MCF 10A (cell line): Measurements from ENCODE around the gene DBX2. TPM values are rescaled to one million over a fixed set of nuclear protein-coding genes. Genes with fewer than 3 reads are reported as not detected.
A peak's percentile ranks its signal among the peaks of the same experiment; 100 is the strongest.

ENCODE experiments used
- BruUV-seq: library from RNA; stranded (reverse); fragments of 400-500 nt; replicated peaks from 2 replicates; lab custom pipeline; 2021; lab: Mats Ljungman, UMichigan
- CTCF ChIA-PET: fragments of 300-600 bp; sonication (Branson Sonifier 250); formaldehyde crosslinking; extraction: SDS; loops from one replicate; lab custom pipeline; 2021; ENCODE audit warnings: antibody characterized with exemption, inconsistent platforms; lab: Yijun Ruan, JAX
- POLR2A ChIA-PET: fragments of 300-600, 350-650 bp; sonication (Branson Sonifier 250); formaldehyde crosslinking; extraction: SDS; loops from one replicate; lab custom pipeline; 2020; ENCODE audit warnings: antibody characterized with exemption, inconsistent platforms; lab: Yijun Ruan, JAX
- DNase-seq: peaks from one replicate; pipeline ENCODE4 v3.0.0-alpha.2; 2018; ENCODE audit not compliant: unreplicated experiment
- H3K27ac Mint-ChIP-seq: one replicate; pipeline ENCODE4 v1.8.0; 2022; ENCODE audit warnings: mild to moderate bottlenecking, low read depth, mixed read lengths; ENCODE audit not compliant: unreplicated experiment
- H3K27me3 Mint-ChIP-seq: one replicate; pipeline ENCODE4 v1.8.0; 2022; ENCODE audit warnings: mixed read lengths; ENCODE audit not compliant: insufficient read depth, unreplicated experiment
- H3K36me3 Mint-ChIP-seq: one replicate; pipeline ENCODE4 v1.8.0; 2022; ENCODE audit warnings: mild to moderate bottlenecking, moderate library complexity, mixed read lengths; ENCODE audit not compliant: insufficient read depth, unreplicated experiment
- H3K4me1 Mint-ChIP-seq: one replicate; pipeline ENCODE4 v1.8.0; 2022; ENCODE audit warnings: mixed read lengths; ENCODE audit not compliant: insufficient read depth, unreplicated experiment
- H3K4me3 Mint-ChIP-seq: one replicate; pipeline ENCODE4 v1.8.0; 2022; ENCODE audit warnings: mild to moderate bottlenecking, moderate library complexity, mixed read lengths; ENCODE audit not compliant: unreplicated experiment
- H3K9me3 Mint-ChIP-seq: one replicate; pipeline ENCODE4 v1.8.0; 2022; ENCODE audit warnings: mixed read lengths; ENCODE audit not compliant: unreplicated experiment
- intact Hi-C: fragments of 100-400 bp; cut with micrococcal nuclease; formaldehyde crosslinking; loops from 2 replicates; pipeline ENCODE4 v1.14.1; 2022
- total RNA-seq: library from RNA; stranded (reverse); gene quantifications from 2 replicates; pipeline ENCODE4 v1.2.3, GENCODE V29; 2022
- TF ChIP-seq, protein P1 (sequence below): fragments of 200-600 bp; IDR thresholded peaks from one replicate; pipeline ENCODE4 v1.8.0; 2022; ENCODE audit warnings: antibody characterized with exemption, mild to moderate bottlenecking; ENCODE audit not compliant: unreplicated experiment

The DBX2 gene
- total RNA-seq, 1 experiment from 2014 or later, result not detected

DNA sequence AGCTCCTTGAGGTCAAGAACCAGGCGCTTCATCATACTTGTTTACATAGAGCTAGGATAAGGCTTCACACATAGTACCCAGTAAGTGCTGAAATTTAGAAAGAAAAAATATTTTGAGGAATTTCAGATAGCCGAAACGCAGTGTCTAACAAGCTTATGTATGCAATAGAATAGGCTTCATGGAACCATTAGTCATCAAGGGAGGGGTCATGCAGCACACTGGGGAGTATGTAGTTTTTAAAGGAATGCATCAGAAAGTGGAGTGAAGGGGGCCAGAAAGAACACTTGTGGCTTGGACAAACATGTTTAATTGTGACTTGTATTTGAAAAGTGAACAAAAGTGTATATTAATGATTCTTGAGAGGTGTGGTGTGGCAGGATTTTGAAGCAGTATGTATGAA, 38.1 kb downstream of the DBX2 start:
- no peak for DNase-seq
- Mint-ChIP-seq H3K36me3 (no peaks in the 10 kb centered on the region), H3K27me3 (peaks cover 41% of the 10 kb centered on the region), H3K4me3 (no peak overlapping the region), H3K27ac (no peak overlapping the region), H3K9me3 (no peaks in the 10 kb centered on the region), H3K4me1 (peaks cover 5% of the 10 kb centered on the region)
- ChIA-PET POLR2A (no interaction called here), CTCF (no interaction called here)
- TF ChIP-seq, protein P1, sequence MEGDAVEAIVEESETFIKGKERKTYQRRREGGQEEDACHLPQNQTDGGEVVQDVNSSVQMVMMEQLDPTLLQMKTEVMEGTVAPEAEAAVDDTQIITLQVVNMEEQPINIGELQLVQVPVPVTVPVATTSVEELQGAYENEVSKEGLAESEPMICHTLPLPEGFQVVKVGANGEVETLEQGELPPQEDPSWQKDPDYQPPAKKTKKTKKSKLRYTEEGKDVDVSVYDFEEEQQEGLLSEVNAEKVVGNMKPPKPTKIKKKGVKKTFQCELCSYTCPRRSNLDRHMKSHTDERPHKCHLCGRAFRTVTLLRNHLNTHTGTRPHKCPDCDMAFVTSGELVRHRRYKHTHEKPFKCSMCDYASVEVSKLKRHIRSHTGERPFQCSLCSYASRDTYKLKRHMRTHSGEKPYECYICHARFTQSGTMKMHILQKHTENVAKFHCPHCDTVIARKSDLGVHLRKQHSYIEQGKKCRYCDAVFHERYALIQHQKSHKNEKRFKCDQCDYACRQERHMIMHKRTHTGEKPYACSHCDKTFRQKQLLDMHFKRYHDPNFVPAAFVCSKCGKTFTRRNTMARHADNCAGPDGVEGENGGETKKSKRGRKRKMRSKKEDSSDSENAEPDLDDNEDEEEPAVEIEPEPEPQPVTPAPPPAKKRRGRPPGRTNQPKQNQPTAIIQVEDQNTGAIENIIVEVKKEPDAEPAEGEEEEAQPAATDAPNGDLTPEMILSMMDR, result no peak
- intact Hi-C loops, result no loop called here
- BruUV-seq, result no TSS peak

DNA sequence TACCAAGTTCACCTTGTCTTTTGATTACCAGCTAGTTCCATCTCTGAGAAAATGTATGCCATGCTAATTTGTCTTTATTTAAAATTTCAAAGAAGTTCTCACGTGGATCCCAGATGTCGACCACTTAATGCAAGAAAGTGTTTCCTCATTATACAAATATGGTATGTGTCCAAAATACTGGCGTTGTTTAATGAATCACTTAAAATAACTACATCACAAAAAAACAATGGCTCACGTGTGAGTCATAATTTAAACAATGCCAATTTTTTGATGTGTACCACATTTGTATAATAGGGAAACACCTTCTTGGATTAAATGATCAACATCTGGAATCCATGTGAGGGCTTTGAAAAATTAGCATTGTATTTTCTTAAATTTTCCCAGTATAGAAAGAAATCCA, 40.8 kb downstream of the DBX2 start:
- Mint-ChIP-seq H3K36me3 (no peaks in the 10 kb centered on the region), H3K27me3 (peaks cover 33% of the 10 kb centered on the region), H3K9me3 (no peaks in the 10 kb centered on the region), H3K4me1 (peaks cover 5% of the 10 kb centered on the region), H3K27ac (no peak overlapping the region), H3K4me3 (no peak overlapping the region)
- TF ChIP-seq, protein P1, result no peak
- intact Hi-C loops, result no loop called here
- ChIA-PET POLR2A (no interaction called here), CTCF (interaction anchor here (0.6 kb wide), 1 partner anchor 1030 kb away, joined by 3 read pairs; no protein-coding TSS in a partner anchor)
- BruUV-seq, result no TSS peak
- peak; percentile 55 for DNase-seq

DNA sequence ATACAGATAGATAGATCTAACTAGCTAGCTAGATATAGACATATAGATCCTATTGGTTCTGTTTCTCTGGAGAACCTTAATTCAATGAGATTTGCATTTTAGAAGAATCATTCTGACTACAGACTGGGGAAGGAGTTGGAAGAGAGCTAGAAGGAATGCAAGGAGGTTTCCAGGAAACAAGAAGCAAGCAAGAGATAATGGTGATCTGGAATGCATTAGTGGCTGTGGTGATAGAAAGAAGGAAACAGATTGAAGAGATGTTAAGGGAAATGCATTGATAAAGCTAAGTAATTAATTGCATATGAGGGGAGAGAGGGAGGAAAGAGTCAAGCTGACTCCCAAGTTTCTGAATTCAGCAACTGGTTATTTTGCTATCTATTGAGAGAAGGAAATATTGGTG, 42.7 kb downstream of the DBX2 start:
- BruUV-seq, result no TSS peak
- DNase-seq, result no peak
- Mint-ChIP-seq H3K36me3 (no peaks in the 10 kb centered on the region), H3K4me3 (no peak overlapping the region), H3K27me3 (peaks cover 23% of the 10 kb centered on the region), H3K4me1 (peaks cover 5% of the 10 kb centered on the region), H3K9me3 (no peaks in the 10 kb centered on the region), H3K27ac (no peak overlapping the region)
- ChIA-PET POLR2A (no interaction called here), CTCF (no interaction called here)
- TF ChIP-seq, protein P1, result no peak
- intact Hi-C loops, result no loop called here

DNA sequence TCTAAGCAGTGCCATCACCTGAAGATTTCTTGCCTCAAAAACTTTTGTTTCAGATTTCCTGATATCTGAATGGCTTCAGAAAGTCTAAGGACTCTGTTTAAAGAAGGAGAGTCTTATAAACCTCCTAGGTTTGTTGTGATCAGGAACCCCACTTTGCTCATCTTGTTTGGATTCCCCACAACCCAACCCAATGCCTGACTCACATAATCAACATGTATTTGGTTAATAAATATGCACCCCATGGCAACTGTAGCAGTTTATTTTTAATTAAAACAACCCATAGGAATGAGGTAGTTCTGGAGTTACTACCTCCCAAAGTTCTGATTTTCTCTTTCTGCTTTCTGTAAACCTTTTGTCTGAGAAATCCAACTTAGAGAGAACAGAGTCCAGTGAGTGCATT, 51.5 kb downstream of the DBX2 start:
- TF ChIP-seq, protein P1, result no peak
- intact Hi-C loops, result no loop called here
- H3K27ac Mint-ChIP-seq, result no peak overlapping the region
- no peak overlapping the region for H3K4me3 Mint-ChIP-seq
- CTCF ChIA-PET, result interaction anchor here (0.5 kb wide), 1 partner anchor 784 kb away, joined by 6 read pairs; no protein-coding TSS in a partner anchor
- H3K4me1 Mint-ChIP-seq, result no peaks in the 10 kb centered on the region
- DNase-seq, result no peak
- POLR2A ChIA-PET, result no interaction called here
- H3K9me3 Mint-ChIP-seq, result no peaks in the 10 kb centered on the region
- H3K27me3 Mint-ChIP-seq, result peaks cover 11% of the 10 kb centered on the region
- H3K36me3 Mint-ChIP-seq, result no peaks in the 10 kb centered on the region
- BruUV-seq, result no TSS peak
